Heart left ventricle (tissue), 16 donors: Measurements from ENCODE around the gene BLVRB. TPM values are rescaled to one million over a fixed set of nuclear protein-coding genes. Genes with fewer than 3 reads are reported as not detected.

Source experiments
- ATAC-seq, 4 donors: fragments of 200-7000 bp; cut with Tn5 transposase; one replicate each; pipeline ENCODE4 v1.9.1; 2020 to 2022; ENCODE audit warnings: moderate library complexity in 4 of 4, mild to moderate bottlenecking in 3 of 4, moderate number of reproducible peaks in 1 of 4
- DNase-seq, 5 donors: peaks; one replicate each; pipeline ENCODE4 v3.0.0-alpha.2; 2020
- H3K27ac ChIP-seq, 12 donors: fragments of 200-600 bp; sonication (generic) in 4 of 12; one replicate each; pipeline versions ENCODE4 v1.5.0 to v1.8.0; 2016 to 2022; ENCODE audit warnings: mild to moderate bottlenecking in 2 of 12
- H3K27me3 ChIP-seq, 9 donors: fragments of 200-600 bp; sonication (generic) in 2 of 9; one replicate each; pipeline versions ENCODE4 v1.5.1 to v1.8.0; 2016 to 2022; ENCODE audit warnings: mild to moderate bottlenecking in 3 of 9
- H3K36me3 ChIP-seq, 9 donors: fragments of 200-600 bp; sonication (generic) in 2 of 9; one replicate each; pipeline versions ENCODE4 v1.5.0 to v1.8.0; 2018 to 2022; ENCODE audit warnings: mild to moderate bottlenecking in 2 of 9
- H3K4me1 ChIP-seq, 12 donors: fragments of 200-600 bp; sonication (generic) in 4 of 12; one replicate each; pipeline versions ENCODE4 v1.5.0 to v1.8.0; 2016 to 2022; ENCODE audit warnings: mild to moderate bottlenecking in 3 of 12
- H3K4me3 ChIP-seq, 12 donors: fragments of 200-600 bp; sonication (generic) in 4 of 12; one replicate each; pipeline versions ENCODE4 v1.5.0 to v1.8.0; 2017 to 2022; ENCODE audit warnings: mild to moderate bottlenecking in 9 of 12, moderate library complexity in 4 of 12
- H3K9me3 ChIP-seq, 12 donors: fragments of 200-600 bp; sonication (generic) in 4 of 12; one replicate each; pipeline versions ENCODE4 v1.5.0 to v1.8.0; 2016 to 2022; ENCODE audit warnings: mild to moderate bottlenecking in 1 of 12
- CTCF ChIP-seq, 12 donors: fragments of 200-600 bp; sonication (generic) in 4 of 12; IDR thresholded peaks; one replicate each; pipeline versions ENCODE4 v1.5.0 to v1.8.0; 2018 to 2022; ENCODE audit warnings: antibody characterized with exemption in 12 of 12, mild to moderate bottlenecking in 5 of 12
- POLR2A ChIP-seq, 2 donors: fragments of 450-650 bp; IDR thresholded peaks; one replicate each; pipeline ENCODE4 v1.6.1; 2017; ENCODE audit warnings: antibody characterized with exemption in 2 of 2, mild to moderate bottlenecking in 2 of 2, moderate library complexity in 2 of 2
- WGBS, 4 donors: extraction: QIAGEN DNeasy Blood & Tissue Kit in 2 of 4; methylation state at CpG; one replicate each; pipeline versions ENCODE4 v1.1.5 to v1.1.7; 2013 to 2018; 5-methylcytosine and 5-hydroxymethylcytosine counted together
- intact Hi-C, 10 donors: fragments of 100-400 bp; cut with DNase I; formaldehyde crosslinking; loops; one replicate each; pipeline versions ENCODE4 v1.11.1 to v1.14.2; 2022
- polyA plus RNA-seq, 2 donors: library from polyadenylated mRNA; stranded (reverse); fragments of 200-250 nt; gene quantifications; one replicate each; pipeline ENCODE4 v1.2.3, GENCODE V29; 2013
- total RNA-seq, 9 donors: library from RNA; depleted of rRNA in 2 of 9; stranded (reverse); fragments of >200 nt in 2 of 9; fragmentation: NEBNext Ultra II Directional in 3 of 9; extraction: Animal tissue kit (Norgen Biotek cat#: 25700) in 3 of 9; gene quantifications; one replicate each; pipeline versions ENCODE4 v1.1.0 to v1.2.4, GENCODE V29; 2016 to 2023
- donor health status: ischemic (EF 13 %, LVEDD 7.1; RV severe dilation, severe dysfunction).
- donor health status: healthy with polysubstance abuse.
- donor health status: DM: no; HTN: yes; CAD: no.
- donor health status: DM: no; HTN: no; CAD: no.
- donor health status: ischemic (EF 25% LVEDD 6.9; RV normal size, moderate dysfunction).
- donor health status: ischemic (EF 25% LVEDD 5.7; RV mildly dilated, moderate dysfunction).
- donor health status: healthy.
- donor health status: DM: yes; HTN: yes; CAD: no.
- donor health status: ischemic (EF 35%, LVEDD 5.7; RV mildly dilated, moderate dysfunction).
- donor health status: nonischemic (EF 11% LVEDD 7.7; RV severe dilation, severe dysfunction).
- donor health status: DM: yes; HTN: yes; CAD: no.
- donor health status: PGD.
- donor health status: ischemic (EF 29% LVEDD 5.4; RV normal size, mild dysfunction).
- donor health status: nonischemic (EF 23%, LVEDD 6.1; RV moderate dilation, normal function).

The BLVRB gene
- total and polyA plus RNA-seq, 11 donors: 76.3 to 330 (median 111) TPM

GRCh38 chr19:40400559-40400958 is 65.0 kb downstream of the BLVRB start:
- H3K4me1 ChIP-seq: peaks cover 0 to 19% (median 9%) of the 10 kb centered on the region in 12 donors
- no peak for TF ChIP-seq POLR2A (IDR thresholded peaks at IDR 0.05)
- TF ChIP-seq CTCF (IDR thresholded peaks at IDR 0.05): no peak
- intact Hi-C loops: loop anchor here in 4 of 10 donors (2.0 to 5.0 kb wide), 4 partner anchors 43 to 53 kb away; partner anchors contain the start of genes C19orf47 (in 2 of the 4) and PLD3 (in 2 of the 4)
- no peak for DNase-seq
- H3K36me3 ChIP-seq: peaks cover 0 to 8% (median 0%) of the 10 kb centered on the region in 9 donors
- H3K27me3 ChIP-seq: no peaks in the 10 kb centered on the region
- no peaks in the 10 kb centered on the region for H3K9me3 ChIP-seq
- H3K4me3 ChIP-seq: no peak overlapping the region
- 44 to 68% (median 61%) methylated on average over 2 to 3 of the region's 3 CpGs for WGBS, 4 donors
- no peak overlapping the region for H3K27ac ChIP-seq
- ATAC-seq: no peak

GRCh38 chr19:40398417-40399131 is 67.0 kb downstream of the BLVRB start:
- H3K9me3 ChIP-seq: no peaks in the 10 kb centered on the region
- WGBS, 4 donors: 51 to 71% (median 67%) methylated on average over 31 to 49 of the region's 49 CpGs
- no peak for TF ChIP-seq CTCF (IDR thresholded peaks at IDR 0.05)
- TF ChIP-seq POLR2A (IDR thresholded peaks at IDR 0.05): no peak
- peak overlapping the region in 2 of 12 donors; percentile 1 to 24 for H3K4me3 ChIP-seq
- H3K36me3 ChIP-seq: peaks cover 0 to 8% (median 0%) of the 10 kb centered on the region in 9 donors
- DNase-seq: no peak
- no peak overlapping the region for H3K27ac ChIP-seq
- no peaks in the 10 kb centered on the region for H3K27me3 ChIP-seq
- intact Hi-C loops: no loop called here
- ATAC-seq: peak in 2 of 4 donors; percentile 19 to 21
- peaks cover 0 to 7% (median 2%) of the 10 kb centered on the region in 12 donors for H3K4me1 ChIP-seq

Other genes starting within 250 kb of the BLVRB start
- not detected for gene TTC9B, start 247.4 kb downstream of the BLVRB start, total RNA-seq
- not detected for gene TTC9B, start 247.4 kb downstream of the BLVRB start, polyA plus RNA-seq
- gene CCNP, start 239.1 kb downstream of the BLVRB start, total RNA-seq: under 1 TPM in 2 of 9 donors, not detected in 7; 0.21 to 0.75 TPM
- gene CCNP, start 239.1 kb downstream of the BLVRB start, polyA plus RNA-seq: not detected
- 100 to 1,000 TPM in 7 of 9 donors, 10 to 100 TPM in 2; 81.8 to 132 (median 113) TPM for gene AKT2, start 180.4 kb downstream of the BLVRB start, total RNA-seq
- 10 to 100 TPM; 71.0 to 91.0 TPM for gene AKT2, start 180.4 kb downstream of the BLVRB start, polyA plus RNA-seq
- 100 to 1,000 TPM in 8 of 9 donors, 10 to 100 TPM in 1; 99.1 to 230 (median 148) TPM for gene C19orf47, start 117.3 kb downstream of the BLVRB start, total RNA-seq
- gene C19orf47, start 117.3 kb downstream of the BLVRB start, polyA plus RNA-seq: 100 to 1,000 TPM; 226 to 314 TPM
- gene PLD3, start 117.0 kb downstream of the BLVRB start, total RNA-seq: 100 to 1,000 TPM; 138 to 375 (median 183) TPM
- gene PLD3, start 117.0 kb downstream of the BLVRB start, polyA plus RNA-seq: 100 to 1,000 TPM; 109 to 146 TPM
- gene HIPK4, start 75.6 kb downstream of the BLVRB start, total RNA-seq: under 1 TPM in 3 of 9 donors, not detected in 6; 0.07 to 0.14 (median 0.12) TPM
- under 1 TPM; 0.08 to 0.12 TPM for gene HIPK4, start 75.6 kb downstream of the BLVRB start, polyA plus RNA-seq
- 1 to 10 TPM; 2.5 to 4.6 (median 3.1) TPM for gene PRX, start 52.4 kb downstream of the BLVRB start, total RNA-seq
- 1 to 10 TPM; 2.9 to 4.3 TPM for gene PRX, start 52.4 kb downstream of the BLVRB start, polyA plus RNA-seq
- 10 to 100 TPM in 6 of 9 donors, 1 to 10 TPM in 3; 7.6 to 28.0 (median 11.5) TPM for gene SERTAD1, start 39.8 kb downstream of the BLVRB start, total RNA-seq
- 10 to 100 TPM; 10.2 to 40.2 TPM for gene SERTAD1, start 39.8 kb downstream of the BLVRB start, polyA plus RNA-seq
- 10 to 100 TPM; 17.6 to 38.7 (median 26.0) TPM for gene SERTAD3, start 21.4 kb downstream of the BLVRB start, total RNA-seq
- 10 to 100 TPM; 23.2 to 36.9 TPM for gene SERTAD3, start 21.4 kb downstream of the BLVRB start, polyA plus RNA-seq
- 1 to 10 TPM; 1.9 to 8.7 (median 4.2) TPM for gene SPTBN4, start 1.3 kb upstream of the BLVRB start, total RNA-seq
- 1 to 10 TPM; 2.3 to 5.4 TPM for gene SPTBN4, start 1.3 kb upstream of the BLVRB start, polyA plus RNA-seq
- 10 to 100 TPM; 16.4 to 52.8 (median 18.4) TPM for gene SHKBP1, start 111.1 kb upstream of the BLVRB start, total RNA-seq
- gene SHKBP1, start 111.1 kb upstream of the BLVRB start, polyA plus RNA-seq: 10 to 100 TPM; 23.2 to 37.0 TPM
- gene LTBP4, start 135.6 kb upstream of the BLVRB start, total RNA-seq: 100 to 1,000 TPM; 101 to 319 (median 212) TPM
- gene LTBP4, start 135.6 kb upstream of the BLVRB start, polyA plus RNA-seq: 100 to 1,000 TPM in 1 of 2 donors, 10 to 100 TPM in 1; 95.0 to 121 TPM
- gene NUMBL, start 224.9 kb upstream of the BLVRB start, total RNA-seq: 10 to 100 TPM in 5 of 9 donors, 1 to 10 TPM in 4; 7.3 to 29.1 (median 10.6) TPM
- gene NUMBL, start 224.9 kb upstream of the BLVRB start, polyA plus RNA-seq: 10 to 100 TPM in 1 of 2 donors, 1 to 10 TPM in 1; 8.4 to 11.7 TPM